Superior temporal gyrus (tissue), 1 donor: ENCODE data around the gene ADAMTS3.

ENCODE experiments used
- DNase-seq: peaks from one replicate; pipeline ENCODE4 v3.0.0-alpha.2; 2016; ENCODE audit errors: extremely low spot score

Gene ADAMTS3

DNA sequence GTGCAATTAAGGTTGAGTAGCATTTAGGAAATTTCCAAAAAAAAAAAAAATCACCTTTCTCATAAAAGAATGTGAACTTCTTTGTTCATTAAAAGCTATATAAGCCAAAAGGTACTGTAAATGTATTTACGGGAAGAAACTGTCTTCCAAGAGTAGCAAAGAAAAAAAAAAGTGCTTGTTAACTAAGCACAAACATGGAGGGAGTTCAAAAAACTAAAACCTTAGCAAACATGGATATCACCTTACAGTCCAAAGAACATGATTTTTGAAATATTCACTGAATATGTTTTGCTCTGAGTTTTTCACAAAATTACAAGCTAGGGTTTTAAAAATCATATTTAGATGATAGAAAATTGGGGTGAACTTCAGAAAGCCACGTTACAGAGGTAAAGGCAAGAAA is 217.5 kb downstream of the ADAMTS3 start:
- DNase-seq: no peak

DNA sequence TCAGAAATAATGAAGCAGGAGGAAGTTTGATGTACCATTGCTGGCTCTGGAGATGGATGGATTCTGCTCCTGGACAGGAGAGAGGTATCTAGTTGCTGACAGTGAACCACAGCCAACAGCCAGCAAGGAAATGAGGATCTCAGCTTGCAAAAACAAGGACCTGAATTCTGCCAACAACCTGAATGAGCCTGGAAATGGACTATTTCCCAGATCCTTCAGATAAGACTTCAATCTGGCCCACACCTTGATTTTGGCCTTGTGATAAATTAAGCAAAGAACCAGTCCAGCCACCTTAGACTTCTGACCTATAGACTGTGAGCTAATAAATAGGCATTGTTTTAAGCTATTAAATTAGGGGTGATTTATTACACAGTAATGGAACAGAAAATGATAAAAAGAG is 220.3 kb downstream of the ADAMTS3 start:
- DNase-seq: no peak

DNA sequence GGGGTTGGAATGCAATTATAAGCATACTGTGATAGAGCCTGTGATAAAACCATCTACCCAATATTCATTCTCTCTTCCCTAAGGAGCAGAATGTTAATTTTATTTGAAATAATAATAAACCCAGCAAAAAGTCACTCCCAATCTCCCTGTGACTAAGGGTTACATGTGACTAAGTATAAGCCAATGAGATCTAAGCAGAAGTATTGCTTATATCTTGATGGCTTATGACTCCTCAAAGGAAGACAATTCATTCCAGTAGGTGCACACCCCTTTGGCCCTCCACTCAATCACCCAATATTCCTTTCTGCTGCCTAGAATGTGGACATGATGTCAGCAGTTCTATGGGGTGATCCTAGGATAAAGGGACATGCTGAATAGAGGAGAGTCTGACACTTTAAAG is 224.6 kb downstream of the ADAMTS3 start:
- DNase-seq: no peak

GRCh38 chr4:72341432-72341820 is 227.6 kb downstream of the ADAMTS3 start:
- DNase-seq: peak; percentile 76

GRCh38 chr4:72340803-72341431 is 228.1 kb downstream of the ADAMTS3 start:
- DNase-seq: no peak

- no peak for DNase-seq
These were observed 231.0 kb downstream of the ADAMTS3 start for GRCh38 chr4:72338060-72338459.

DNA sequence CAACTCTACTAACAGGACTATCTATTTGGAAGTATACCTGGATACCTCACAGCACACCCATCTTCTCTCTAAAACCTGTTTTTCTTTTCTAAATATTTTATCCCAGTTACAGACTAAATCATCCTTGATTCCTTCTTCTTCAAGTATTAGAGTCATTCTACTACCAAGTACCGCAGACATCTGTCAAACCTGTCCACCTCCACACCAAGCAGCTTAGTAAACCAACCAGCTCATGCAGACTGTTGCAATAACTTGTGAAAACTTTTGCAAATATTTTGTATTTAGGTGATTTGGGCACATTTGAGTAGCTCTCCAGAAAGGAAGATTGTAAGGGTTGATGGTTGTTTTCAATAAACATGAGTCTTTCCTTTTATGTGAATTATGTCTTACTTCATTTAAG is 238.6 kb downstream of the ADAMTS3 start:
- no peak for DNase-seq

DNA sequence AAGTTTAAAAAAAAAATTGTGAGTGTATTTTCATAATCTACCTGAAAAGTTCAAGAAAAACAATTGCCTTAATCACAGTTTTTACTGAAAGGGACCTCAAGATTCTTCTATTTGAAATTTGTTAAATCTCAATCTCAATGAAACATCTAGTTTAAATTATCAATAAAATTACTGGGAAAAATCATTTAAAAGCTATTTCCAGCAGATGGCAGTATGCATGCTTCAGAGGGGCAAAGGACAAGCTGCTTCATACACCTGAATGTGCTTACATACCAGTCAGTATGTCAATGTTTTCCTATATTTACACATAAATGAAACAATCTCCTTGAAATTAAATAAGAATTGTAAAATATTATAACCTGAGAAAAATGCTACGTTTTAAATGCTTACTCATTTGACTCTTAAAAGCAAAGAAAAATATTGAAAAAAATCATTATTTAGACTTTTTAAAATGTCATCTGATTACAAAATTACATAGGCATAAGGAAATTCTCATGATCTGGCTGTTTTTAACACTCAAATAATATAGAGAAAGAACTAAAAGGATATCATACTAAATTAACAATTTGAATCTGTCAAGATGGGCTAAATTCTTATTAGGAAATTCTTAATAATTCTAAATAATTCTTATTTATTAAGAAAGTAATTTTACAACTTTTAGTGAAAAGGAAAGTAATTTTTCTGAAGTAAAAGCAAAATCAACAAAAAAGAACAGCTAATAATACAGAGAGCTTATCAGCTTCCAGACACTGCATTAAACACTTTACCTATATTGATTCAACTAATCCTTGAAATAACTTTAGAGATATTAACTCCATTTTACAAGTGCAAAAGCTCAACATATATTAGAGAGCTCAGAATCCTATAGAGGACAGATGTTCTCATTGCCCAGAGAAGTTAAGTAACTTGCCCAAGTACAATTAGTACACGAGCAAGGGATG is 242.1 kb downstream of the ADAMTS3 start:
- peak; percentile 58 for DNase-seq

GRCh38 chr4:72325215-72325614 is 243.8 kb downstream of the ADAMTS3 start:
- no peak for DNase-seq

DNA sequence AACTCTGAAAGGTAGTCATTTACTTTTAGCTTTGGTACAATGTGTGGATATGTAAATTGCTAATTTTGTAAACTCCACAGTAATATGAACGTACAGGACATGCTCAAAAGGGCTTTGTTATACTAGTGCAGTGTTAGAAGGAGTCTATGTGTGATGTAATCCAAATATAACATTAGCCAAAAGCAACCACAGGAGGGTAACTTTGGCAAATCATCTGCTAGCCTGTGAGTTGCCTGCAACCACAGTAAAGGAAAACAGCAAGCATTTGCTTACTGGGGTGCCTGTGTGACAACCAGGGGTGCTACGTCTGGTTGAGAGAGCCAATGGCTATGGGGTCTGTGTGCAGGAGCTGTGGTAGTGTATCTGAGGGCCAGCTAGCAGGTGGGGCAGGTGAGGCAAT is 245.8 kb downstream of the ADAMTS3 start:
- DNase-seq: no peak

- DNase-seq: no peak
These were observed 248.6 kb downstream of the ADAMTS3 start for GRCh38 chr4:72320223-72320948.

DNA sequence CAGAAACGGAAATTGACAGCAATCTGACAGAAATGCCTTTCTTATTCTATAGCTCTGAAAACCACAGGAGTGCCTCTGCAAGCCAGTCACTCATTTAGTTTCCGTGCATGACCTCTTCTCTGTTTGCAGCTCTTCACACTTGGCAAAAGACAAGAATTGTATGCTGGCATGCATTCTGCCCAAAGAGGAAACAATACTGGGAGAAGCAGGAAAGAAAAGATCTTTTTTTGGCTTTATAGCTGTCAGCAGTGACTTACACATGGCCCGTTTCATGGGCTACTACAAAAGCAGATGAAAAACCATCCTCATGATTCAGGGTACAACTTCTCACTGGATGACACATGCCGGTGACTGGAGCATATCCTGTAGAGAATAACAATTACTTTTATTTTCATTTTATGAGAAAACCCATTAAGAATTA is 249.4 kb downstream of the ADAMTS3 start:
- no peak for DNase-seq

DNA sequence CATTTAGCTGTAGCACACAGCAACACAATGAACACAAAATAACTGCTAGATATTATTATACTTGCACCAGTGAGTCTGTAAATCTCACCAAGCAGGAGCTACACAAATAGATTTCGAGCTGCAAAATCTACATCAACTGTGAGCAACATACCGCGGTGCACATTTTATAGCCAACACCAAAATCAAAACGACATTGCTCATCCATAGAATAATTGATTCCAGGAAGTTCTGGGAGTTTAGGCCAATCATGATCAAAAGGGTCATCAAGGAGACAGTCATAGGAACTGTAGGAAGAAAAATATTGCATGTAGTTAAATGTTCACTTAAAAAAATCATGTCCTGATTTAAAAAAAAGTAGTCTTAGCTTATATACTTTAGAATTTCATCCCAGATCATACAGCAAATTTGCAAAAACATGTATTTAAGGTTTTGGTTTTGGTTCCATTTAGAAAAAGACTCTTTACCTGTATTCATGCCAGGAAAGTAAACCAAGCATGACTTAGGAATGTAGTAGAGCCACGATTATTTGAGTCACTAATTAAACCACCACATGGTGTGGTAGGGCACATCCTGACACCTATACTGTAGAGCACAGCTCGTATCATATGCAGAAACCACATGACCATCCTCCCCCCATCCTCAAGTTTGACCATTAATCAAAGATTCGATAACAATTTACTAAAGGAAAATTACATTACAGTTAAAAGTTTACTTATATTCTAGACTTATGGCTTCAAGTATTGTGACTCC is 250.4 kb downstream of the ADAMTS3 start:
- no peak for DNase-seq

DNA sequence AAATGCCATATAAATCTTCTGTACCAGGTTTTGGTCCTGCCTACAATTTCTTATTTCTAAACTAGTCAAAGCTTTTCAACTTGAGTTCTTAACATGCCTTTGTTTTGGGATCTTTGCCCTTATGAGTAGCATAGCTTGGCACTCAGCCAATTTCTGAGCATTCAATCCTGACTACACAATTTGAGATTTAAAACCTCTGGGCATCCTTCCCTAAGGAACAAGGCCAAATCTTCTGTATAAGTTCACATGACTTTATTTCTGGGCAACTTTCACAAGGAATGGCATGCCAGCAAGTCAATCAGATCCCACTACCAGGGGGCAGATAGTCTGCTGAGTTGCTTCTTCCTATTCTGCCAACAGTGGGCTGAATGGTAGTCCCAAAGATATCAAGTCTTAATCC is 254.2 kb downstream of the ADAMTS3 start:
- DNase-seq: no peak

- no peak for DNase-seq
These were observed 255.9 kb downstream of the ADAMTS3 start for GRCh38 chr4:72313121-72313520.

DNA sequence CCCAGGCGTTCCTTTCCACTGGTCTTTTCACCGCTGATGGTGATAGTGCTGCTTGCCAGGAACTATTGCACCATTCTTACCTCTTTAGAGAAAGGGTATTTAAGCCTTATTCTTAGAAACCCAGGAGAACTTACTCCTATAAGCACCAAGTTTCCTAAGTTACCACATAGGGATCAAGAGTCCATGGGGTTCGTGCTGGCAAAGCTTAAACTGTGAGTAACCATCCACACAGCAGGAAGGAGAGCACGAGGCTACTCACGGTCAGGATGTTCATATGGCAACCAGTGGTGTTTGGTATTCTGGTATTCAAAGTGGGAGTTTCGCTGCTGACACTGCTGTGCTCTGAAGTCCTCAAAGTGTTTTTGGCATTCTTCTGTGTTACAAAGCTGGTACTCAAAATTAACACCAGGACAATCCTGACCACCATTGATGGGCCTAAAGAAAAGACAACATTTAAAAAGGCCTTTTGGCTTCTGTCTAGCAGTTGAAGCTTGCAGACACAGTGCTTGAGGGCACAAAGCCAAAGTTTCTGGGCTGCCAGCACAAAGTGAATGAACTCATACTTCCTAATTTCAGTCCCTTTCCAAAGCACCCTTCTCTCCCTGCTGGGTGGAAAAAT is 256.9 kb downstream of the ADAMTS3 start:
- peak; percentile 71 for DNase-seq

- no peak for DNase-seq
These were observed 257.7 kb downstream of the ADAMTS3 start for GRCh38 chr4:72311291-72311690.

DNA sequence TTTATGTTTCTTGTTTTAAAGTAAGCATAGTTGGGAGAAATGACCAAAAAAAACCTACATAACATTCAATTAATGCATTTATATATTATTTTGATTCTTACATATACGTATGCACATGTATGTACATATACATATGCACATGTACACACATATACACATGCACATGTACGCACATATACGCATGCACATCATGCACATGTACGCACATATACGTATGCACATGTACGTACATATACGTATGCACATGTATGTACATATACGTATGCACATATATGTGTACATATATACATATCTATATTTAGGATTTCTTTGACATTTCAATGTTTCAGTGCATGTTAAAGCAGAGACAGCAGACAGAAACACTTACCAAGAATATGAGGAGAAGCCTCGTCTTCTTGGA is 263.4 kb downstream of the ADAMTS3 start:
- no peak for DNase-seq

- DNase-seq: no peak
These were observed 263.9 kb downstream of the ADAMTS3 start for GRCh38 chr4:72305080-72305479.

DNA sequence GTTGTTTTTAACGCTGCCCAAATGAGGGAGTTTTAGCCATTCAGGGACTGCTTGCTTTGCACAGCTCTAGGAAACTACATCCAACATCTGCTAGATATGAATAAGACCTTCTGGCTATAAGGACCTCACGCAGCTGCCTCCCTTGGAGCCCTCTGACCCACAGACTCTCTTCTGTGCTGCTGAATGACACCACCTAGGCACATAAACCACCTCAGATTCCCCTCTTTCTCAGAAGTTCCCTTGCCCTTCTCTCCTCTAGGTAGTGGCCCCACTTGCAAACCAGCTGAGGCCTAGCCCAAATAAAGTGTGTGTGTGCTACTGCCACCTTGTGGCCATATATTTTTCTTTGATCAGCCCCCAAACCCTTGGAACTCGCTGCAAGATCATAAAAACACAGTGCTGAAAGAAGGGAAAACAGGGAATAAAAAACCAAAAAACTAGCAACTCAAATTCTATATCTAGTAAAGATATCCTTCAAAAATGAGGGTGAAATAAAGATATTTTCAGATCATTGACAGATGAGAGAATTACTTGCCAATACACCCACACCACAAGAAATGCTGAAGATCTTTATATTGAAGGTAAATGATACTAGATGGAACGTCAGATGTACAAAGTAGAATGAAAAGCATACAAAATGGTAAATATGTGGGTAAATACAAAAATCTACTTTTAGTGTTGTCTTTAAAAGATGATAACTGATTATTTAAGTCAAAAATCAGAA is 265.9 kb downstream of the ADAMTS3 start:
- DNase-seq: peak; percentile 79

DNA sequence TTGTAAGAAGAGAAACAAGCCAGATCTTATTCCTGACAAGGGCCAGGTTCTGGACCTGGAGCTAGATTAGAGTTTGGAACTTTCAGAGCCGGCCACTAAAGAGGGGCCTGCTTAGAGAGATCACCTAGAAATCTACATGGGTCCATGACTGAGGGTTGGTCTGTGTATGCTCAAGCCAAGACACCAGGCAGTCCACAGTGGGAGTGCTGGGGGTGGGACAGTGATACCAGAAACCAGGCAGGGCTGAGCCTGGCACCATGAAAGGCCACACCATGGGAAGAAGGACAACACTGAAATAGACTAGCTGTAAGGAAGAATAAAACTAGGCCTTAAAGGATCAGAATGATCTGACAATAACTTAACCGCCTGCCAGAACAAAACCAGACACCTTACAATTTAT is 267.3 kb downstream of the ADAMTS3 start:
- no peak for DNase-seq
